Endothelial cell of umbilical vein (primary cell): ENCODE measurements around the gene CTDSPL. TPM values are rescaled to one million over a fixed set of nuclear protein-coding genes. Genes with fewer than 3 reads are reported as not detected.

Source experiments
- BruUV-seq: library from RNA; stranded (reverse); fragments of 400-500 nt; replicated peaks from 2 replicates; lab custom pipeline; 2021; lab: Mats Ljungman, UMichigan
- CTCF ChIA-PET: fragments of 300-600, 350-600 bp; sonication (Branson Sonifier 250); formaldehyde crosslinking; loops from one replicate; lab custom pipeline; 2021; ENCODE audit warnings: antibody characterized with exemption, inconsistent platforms; lab: Charles Lee
- POLR2A ChIA-PET: fragments of 300-600, 350-600 bp; sonication (Branson Sonifier 250); formaldehyde crosslinking; loops from one replicate; lab custom pipeline; 2021; ENCODE audit warnings: antibody characterized with exemption, inconsistent platforms; lab: Charles Lee
- DNase-seq: peaks from one replicate; pipeline ENCODE4 v3.0.0-alpha.2; 2011; ENCODE audit warnings: low read depth, low spot score
- FAIRE-seq: peaks from 2 replicates; lab custom pipeline; 2011; peaks lifted over from hg19 to GRCh38; lab: Jason Lieb, UNC
- H2AFZ ChIP-seq: 2 replicates; pipeline ENCODE4 v1.6.0; 2012; ENCODE audit warnings: low read depth, low read length, control low read depth, inconsistent platforms
- H3K27ac ChIP-seq: 2 replicates; pipeline ENCODE4 v1.5.1; 2011; ENCODE audit warnings: low read depth, mild to moderate bottlenecking, control low read depth, low read length, moderate library complexity; ENCODE audit not compliant: insufficient read depth
- H3K27me3 ChIP-seq, 2 experiments: 2 replicates each; pipeline versions ENCODE4 v1.6.0 to v1.6.1; 2011; ENCODE audit warnings: low read length in 2 of 2, mixed read lengths in 1 of 2; ENCODE audit not compliant: control insufficient read depth in 2 of 2, insufficient read depth in 2 of 2
- H3K36me3 ChIP-seq, 2 experiments: 2 replicates in 1 of 2; 3 replicates in 1 of 2; pipeline ENCODE4 v1.5.1; 2011; ENCODE audit warnings: low read length in 2 of 2, mild to moderate bottlenecking in 1 of 2, moderate library complexity in 1 of 2; ENCODE audit not compliant: control insufficient read depth in 2 of 2, insufficient read depth in 2 of 2; ENCODE audit errors: extremely low read depth in 1 of 2
- H3K4me1 ChIP-seq: 3 replicates; pipeline ENCODE4 v1.5.1; 2011; ENCODE audit warnings: mild to moderate bottlenecking, low read length; ENCODE audit not compliant: control insufficient read depth, insufficient read depth; ENCODE audit errors: extremely low read depth
- H3K4me2 ChIP-seq: 2 replicates; pipeline ENCODE4 v1.6.1; 2011; ENCODE audit warnings: low read length, control low read depth, mixed read lengths; ENCODE audit not compliant: insufficient read depth
- H3K4me3 ChIP-seq, 3 experiments: fragments of 200-600 bp in 1 of 3; sonication (generic), shearing (Covaris generic) in 1 of 3; replicated peaks in 1 of 3; 2 replicates each; pipeline ENCODE4 v1.5.1; 2011 to 2016; ENCODE audit warnings: control low read depth in 3 of 3, low read length in 3 of 3, mild to moderate bottlenecking in 2 of 3, inconsistent platforms in 1 of 3, low read depth in 1 of 3, moderate library complexity in 1 of 3; ENCODE audit not compliant: insufficient read depth in 1 of 3
- H3K79me2 ChIP-seq: 2 replicates; pipeline ENCODE4 v1.6.0; 2012; ENCODE audit warnings: low read length, inconsistent platforms; ENCODE audit not compliant: control insufficient read depth, insufficient read depth
- H3K9ac ChIP-seq: replicated peaks from 2 replicates; pipeline ENCODE3; 2011; ENCODE audit warnings: low read length, control low read depth; ENCODE audit not compliant: insufficient read depth; ENCODE audit errors: extremely low read depth
- H3K9me1 ChIP-seq: replicated peaks from 3 replicates; pipeline ENCODE4 v1.6.0; 2011; ENCODE audit warnings: mild to moderate bottlenecking, low read length; ENCODE audit not compliant: control insufficient read depth, insufficient read depth; ENCODE audit errors: extremely low read depth
- H3K9me3 ChIP-seq: replicated peaks from 2 replicates; pipeline ENCODE4 v1.5.1; 2012; ENCODE audit warnings: low read length, inconsistent platforms; ENCODE audit not compliant: control insufficient read depth, insufficient read depth
- H4K20me1 ChIP-seq: replicated peaks from 2 replicates; pipeline ENCODE3; 2011; ENCODE audit warnings: mild to moderate bottlenecking, low read length; ENCODE audit not compliant: control insufficient read depth, insufficient read depth; ENCODE audit errors: extremely low read depth
- CTCF ChIP-seq, 2 donors: IDR thresholded peaks; 1 replicate in 1 of 2; 2 replicates in 1 of 2; pipeline ENCODE4 v1.5.1; 2011; ENCODE audit warnings: low read length in 2 of 2, mild to moderate bottlenecking in 2 of 2, moderate library complexity in 2 of 2, control low read depth in 1 of 2, inconsistent platforms in 1 of 2, low read depth in 1 of 2; ENCODE audit not compliant: insufficient read depth in 1 of 2; ENCODE audit errors: extremely low read depth in 1 of 2
- EZH2 ChIP-seq: IDR thresholded peaks from 2 replicates; pipeline ENCODE4 v1.6.1; 2012; ENCODE audit warnings: borderline replicate concordance, low read depth, mild to moderate bottlenecking, moderate library complexity, low read length, inconsistent platforms; ENCODE audit not compliant: severe bottlenecking
- FOS ChIP-seq: IDR thresholded peaks from 2 replicates; pipeline ENCODE4 v1.6.1; 2011; ENCODE audit warnings: mild to moderate bottlenecking, low read length, moderate library complexity, borderline replicate concordance; ENCODE audit not compliant: insufficient read depth
- GATA2 ChIP-seq: IDR thresholded peaks from 2 replicates; pipeline ENCODE4 v1.7.0; 2011; ENCODE audit warnings: low read depth, mild to moderate bottlenecking, moderate library complexity, mixed read lengths, low read length; ENCODE audit not compliant: insufficient read length, insufficient read depth
- JUN ChIP-seq: IDR thresholded peaks from 2 replicates; pipeline ENCODE4 v1.6.1; 2011; ENCODE audit warnings: borderline replicate concordance, low read depth; ENCODE audit not compliant: insufficient read length, insufficient read depth
- MAX ChIP-seq: IDR thresholded peaks from 2 replicates; pipeline ENCODE4 v1.6.1; 2011; ENCODE audit not compliant: insufficient read depth, insufficient read length
- MYC ChIP-seq: IDR thresholded peaks from one replicate; pipeline ENCODE4 v1.6.1; 2011; ENCODE audit warnings: mild to moderate bottlenecking, low read depth, low read length
- POLR2A ChIP-seq: IDR thresholded peaks from 2 replicates; pipeline ENCODE4 v1.6.1; 2012; ENCODE audit warnings: low read depth, mild to moderate bottlenecking, control low read depth, low read length
- POLR2AphosphoS5 ChIP-seq: IDR thresholded peaks from 2 replicates; pipeline ENCODE4 v1.6.1; 2012; ENCODE audit warnings: low read depth, mild to moderate bottlenecking, control low read depth, low read length, moderate library complexity; ENCODE audit not compliant: insufficient read depth
- dilution Hi-C: fragments of 300-500 bp; cut with MboI; formaldehyde crosslinking; loops from one replicate; pipeline ENCODE4 v1.15.0; 2019; ENCODE audit warnings: low sequenced_read_pairs; ENCODE audit not compliant: extremely low pct_ligation_motif_present
- intact Hi-C: fragments of 100-400 bp; cut with micrococcal nuclease; formaldehyde crosslinking; loops from one replicate; pipeline ENCODE4 v1.10.0; 2022
- polyA plus RNA-seq, 4 experiments: library from polyadenylated mRNA; depleted of rRNA in 3 of 4; stranded (reverse) in 3 of 4; unstranded in 1 of 4; fragments of >200 nt; gene quantifications; 2 replicates each; pipeline versions ENCODE4 v1.2.1 to v1.2.3, GENCODE V29; 2011 to 2012; ENCODE audit warnings: missing spikeins in 1 of 4
- total RNA-seq: library from RNA; stranded (reverse); gene quantifications from 2 replicates; pipeline ENCODE4 v1.2.3, GENCODE V29; 2021

The CTDSPL gene
- total and polyA plus RNA-seq, 2 donors (not counting 3 experiments of a cell fraction or from before 2014, with no cell fraction given), result 30.1 to 43.2 TPM

DNA sequence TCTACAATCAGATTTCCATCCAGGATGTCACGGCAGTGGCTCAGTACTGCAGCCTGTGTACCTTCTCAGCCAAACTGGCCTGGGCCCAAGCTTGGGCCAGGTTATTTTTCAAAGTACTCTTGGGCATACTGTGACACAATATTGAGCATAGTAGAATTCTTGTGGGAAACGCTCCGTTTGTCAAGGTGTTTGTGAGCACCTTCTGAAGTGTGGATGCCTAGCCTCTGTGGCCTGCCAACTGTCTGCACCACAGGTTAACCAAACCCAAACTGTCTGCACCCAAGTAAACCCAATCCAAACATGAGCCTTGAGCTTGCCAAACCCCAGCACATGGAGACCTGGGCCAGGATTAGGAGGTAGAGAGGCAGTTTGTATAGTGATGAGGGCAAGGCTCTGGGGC lies 25.4 kb downstream of the CTDSPL start:
- Histone ChIP-seq H3K36me3 (no peaks in the 10 kb centered on the region), H3K4me3 (no peak overlapping the region), H2AFZ (no peak overlapping the region), H4K20me1 (no peaks in the 10 kb centered on the region), H3K79me2 (no peaks in the 10 kb centered on the region), H3K9me1 (no peaks in the 10 kb centered on the region), H3K9me3 (no peaks in the 10 kb centered on the region), H3K4me2 (no peak overlapping the region), H3K27me3 (no peaks in the 10 kb centered on the region), H3K9ac (no peak overlapping the region), H3K4me1 (peaks cover 5% of the 10 kb centered on the region), H3K27ac (no peak overlapping the region)
- intact Hi-C loops (no loop called here), dilution Hi-C loops (no loop called here)
- DNase-seq (no peak), FAIRE-seq (no peak)
- ChIA-PET POLR2A (no interaction called here), CTCF (interaction anchor here (1.1 kb wide), 1 partner anchor 88 kb away, joined by 3 read pairs; no protein-coding TSS in a partner anchor)
- TF ChIP-seq MYC (no peak), POLR2A (no peak), POLR2AphosphoS5 (no peak), CTCF (IDR thresholded peaks at IDR 0.05; ENCODE audit: extremely low read depth in 1 of 2, insufficient read depth in 1 of 2, low read depth in 1 of 2, low read length in 2 of 2) (no peak), EZH2 (no peak), FOS (no peak), MAX (no peak), JUN (no peak), GATA2 (no peak)
- no TSS peak for BruUV-seq
